HG03097 (cell line): ENCODE results near the gene RNGTT.

ENCODE experiments used
- ATAC-seq: cut with Tn5 transposase; IDR thresholded peaks from one replicate; pipeline ENCODE4 v1.9.1; 2021; ENCODE audit not compliant: unreplicated experiment, low FRiP score

Gene RNGTT

DNA sequence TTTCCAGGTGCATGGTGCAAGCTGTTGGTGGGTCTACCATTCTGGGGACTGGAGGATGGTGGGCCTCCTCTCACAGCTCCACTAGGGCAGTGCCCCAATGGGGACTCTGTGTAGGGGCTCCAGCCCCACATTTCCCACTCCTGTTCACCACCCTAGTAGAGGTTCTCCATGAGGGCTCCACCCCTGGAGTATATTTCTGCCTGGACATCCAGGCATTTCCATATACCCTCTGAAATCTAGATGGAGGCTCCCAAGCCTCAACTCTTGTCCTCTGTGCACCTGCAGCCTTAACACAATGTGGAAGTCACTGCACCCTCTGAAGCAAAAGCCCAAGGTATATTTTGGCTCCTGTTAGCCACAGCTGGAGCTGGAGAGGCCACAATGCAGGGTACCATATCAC, 393.5 kb downstream of the RNGTT start:
- no peak for ATAC-seq

DNA sequence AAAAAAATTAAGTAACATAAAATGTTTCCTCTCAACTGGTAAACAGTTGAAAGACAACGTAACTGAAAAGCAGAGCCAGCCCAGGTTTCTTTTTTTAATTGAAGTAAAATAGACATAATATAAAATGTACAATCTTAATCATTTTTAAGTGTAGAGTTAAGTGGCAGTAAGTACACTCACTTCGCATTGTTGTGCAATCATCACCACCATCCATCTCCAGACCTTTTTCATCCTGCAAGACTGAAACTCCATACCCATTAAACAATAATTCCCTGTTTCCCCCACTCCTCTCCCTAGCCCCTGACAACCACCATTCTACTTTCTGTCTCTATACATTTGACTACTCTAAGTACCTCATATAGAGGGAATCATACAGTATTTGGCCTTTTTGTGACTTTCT, 395.7 kb downstream of the RNGTT start:
- ATAC-seq: no peak

DNA sequence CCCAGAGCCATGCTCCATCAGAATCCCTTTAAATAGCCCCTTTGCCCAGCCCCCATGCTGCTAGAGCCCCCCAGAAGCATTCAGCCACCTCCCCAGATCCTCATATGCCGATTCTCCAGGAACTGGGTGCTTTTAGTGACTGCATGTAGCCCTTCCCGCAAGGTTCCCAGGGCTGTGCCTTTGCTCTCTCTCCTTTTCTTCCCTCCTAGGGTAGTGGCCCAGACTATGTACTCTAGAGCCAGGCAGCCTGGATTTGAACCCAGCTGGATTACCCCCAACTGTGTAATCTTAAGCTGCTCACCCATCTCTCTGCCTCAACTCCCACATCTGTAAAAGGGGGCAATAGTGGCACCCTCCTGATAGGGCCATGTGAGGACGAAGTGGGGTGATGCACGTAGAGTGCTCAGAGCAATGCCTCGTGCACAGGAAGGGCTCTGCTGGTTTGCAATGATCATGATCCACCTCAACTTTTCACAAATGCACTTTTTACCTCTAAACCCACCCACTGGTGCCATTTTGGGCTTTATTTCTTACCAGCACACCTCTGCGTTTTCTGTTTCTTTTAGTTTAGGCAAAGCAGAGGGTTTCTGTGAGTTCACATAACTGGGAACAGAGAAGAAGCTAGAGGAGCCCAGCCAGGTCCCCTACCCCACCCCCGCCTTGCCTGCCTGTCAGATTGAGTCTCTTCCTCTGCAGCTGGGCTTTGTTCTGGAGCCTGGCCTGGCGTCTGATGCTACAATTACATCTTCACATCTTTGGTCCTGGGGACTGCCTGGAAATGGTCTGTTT, 396.5 kb downstream of the RNGTT start:
- no peak for ATAC-seq

DNA sequence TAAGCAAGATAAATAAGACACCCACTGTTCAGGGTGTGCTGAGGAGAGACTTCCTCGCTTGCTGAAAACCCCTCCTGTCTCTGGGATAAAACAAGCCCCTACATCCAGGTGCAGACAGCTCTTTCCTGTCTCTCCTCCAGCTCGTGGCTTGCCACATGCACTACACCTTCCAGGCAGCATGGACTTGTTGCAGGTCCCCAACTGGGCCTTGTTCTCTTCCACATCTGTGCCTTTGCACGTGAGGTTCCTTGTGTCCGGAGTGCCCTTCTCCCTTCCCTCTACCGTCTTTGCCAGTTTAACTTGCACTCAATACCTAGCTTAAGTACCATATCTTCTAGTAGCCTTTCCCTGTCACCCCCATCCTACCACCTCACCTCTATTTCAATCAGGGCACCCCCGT, 397.6 kb downstream of the RNGTT start:
- ATAC-seq: no peak

DNA sequence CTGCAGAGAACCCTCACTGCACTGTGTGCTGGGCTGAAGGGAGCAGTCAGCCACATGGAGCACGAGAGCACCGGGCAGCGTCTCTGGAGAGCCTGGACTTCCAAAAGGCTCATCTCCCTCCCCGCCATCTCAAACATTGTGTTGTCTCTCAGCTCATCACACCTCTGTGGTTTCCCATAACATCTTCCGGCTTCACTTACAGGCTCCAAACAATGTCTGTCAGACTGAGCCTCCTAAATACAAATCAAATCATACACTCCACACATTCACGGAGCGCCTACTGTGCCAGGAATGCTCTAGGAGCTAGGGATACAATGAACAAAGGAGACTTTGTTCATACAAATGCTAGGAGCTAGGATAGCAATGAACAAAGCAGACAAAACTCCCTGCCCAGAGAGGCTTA, 398.0 kb downstream of the RNGTT start:
- ATAC-seq: no peak

DNA sequence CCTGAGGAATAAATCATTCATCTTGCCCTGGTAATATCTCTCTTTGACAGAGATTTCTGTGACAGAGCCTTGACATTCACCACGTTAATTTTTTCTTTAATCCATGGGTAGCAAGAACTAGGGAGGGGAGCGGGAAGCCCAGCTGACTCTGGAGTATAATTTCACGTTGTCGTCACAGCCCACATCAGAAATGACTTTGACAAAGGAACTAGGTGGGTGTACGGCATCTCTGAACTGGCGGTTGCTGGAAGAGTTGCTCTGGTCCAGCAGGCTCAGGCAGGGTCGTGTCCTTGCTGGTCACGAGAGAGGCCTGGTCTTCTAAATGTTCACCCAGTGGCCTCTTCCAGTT, 400.2 kb downstream of the RNGTT start:
- no peak for ATAC-seq

DNA sequence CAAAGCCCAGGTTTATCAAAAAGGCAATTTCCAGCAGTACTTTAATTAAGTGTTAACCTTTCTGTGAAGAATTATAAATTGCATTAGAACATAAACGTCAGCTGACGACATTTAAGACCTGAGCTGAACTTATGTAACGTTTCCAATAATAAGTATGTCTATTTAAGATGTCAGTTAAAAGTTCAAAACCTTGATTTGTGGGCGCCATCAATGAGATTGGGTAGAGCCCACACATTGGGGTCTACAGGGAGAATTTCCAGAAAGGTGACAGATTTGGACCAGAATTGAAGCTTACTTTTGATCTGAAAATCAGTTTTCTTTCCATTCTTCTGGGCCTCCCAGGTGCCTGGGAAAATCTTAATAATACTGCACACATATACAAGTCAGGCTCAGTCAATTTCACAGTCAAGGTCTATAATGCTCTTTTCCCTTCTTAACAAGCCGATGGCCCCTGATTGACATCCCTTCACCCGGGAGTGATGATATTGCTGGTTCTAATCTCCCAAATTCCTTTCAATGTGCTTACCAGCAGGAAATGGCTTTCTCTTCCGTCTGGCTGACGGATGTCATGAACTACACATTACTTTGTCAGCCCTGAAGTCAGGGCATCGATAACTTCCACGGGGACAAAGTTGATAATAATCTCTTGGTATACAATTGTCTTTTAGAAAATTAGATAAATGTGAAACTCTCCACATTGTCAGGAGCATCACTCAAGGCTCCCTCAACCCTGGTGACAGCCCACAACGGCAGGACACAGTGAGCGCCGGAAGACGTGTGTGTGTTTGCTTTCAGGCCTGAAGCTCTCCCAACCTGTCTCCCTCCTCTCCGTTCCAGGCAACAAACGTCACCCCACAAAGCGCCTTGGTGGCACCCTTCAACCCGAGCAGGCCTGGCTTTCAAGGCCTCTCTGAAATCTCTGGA, 400.8 kb downstream of the RNGTT start:
- no peak for ATAC-seq

DNA sequence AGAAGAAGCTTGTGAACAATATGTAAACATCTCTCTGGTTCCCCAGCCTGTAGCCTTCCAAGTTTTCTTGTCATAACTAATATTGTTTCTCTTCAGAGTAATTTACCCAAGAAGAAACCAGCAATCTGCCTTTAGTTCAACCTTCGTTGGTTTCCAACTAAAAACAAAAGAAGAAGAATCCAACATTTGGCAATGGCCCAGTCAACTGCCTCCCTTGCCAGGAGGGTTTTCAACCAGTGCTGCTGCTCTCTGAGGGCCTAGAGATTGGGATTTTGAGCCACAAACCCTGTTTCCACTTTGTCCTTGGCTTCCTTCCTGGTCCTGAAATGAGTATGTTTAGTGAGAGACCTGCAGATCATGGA, 401.5 kb downstream of the RNGTT start:
- ATAC-seq: no peak

DNA sequence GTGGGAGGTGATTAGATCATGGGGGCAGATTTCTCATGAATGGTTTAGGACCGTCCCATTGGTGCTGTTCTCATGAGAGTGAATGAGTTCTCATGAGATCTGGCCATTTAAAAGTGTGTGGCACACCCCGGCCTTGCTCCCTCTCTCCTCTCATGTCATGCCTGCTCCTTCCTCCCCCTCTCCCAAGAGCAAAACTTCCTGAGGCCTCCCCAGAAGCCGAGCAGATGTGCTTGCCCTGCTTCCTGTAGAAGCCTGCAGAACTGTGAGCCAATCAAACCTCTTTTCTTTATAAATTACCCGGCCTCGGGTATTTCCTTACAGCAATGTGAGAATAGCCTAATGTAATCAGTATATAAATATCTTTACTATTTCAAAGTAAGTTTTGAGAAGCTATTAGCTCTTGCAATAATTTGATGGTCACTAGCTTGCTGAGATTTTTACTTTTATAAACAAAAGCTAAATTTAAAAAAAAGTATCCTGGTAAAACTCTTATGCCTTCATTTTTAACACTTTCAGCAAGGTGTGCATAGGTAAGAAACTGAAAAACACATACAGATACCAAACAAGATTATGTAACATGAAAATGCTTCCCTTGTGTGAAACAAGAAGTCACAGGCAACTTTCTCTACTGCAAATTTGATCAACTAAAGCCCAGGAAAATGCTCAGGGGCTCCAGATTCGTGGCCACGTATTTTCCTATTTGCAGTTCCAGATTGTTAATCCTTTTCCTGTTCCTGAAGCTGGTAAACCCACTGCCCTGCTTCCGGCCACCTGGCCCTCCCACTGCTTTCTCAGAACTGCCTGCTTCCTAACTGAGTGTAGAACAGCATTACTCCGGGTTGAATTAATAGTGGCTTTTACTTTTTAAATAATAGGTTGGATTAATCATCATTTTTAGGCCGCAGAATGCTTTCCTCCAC, 402.1 kb downstream of the RNGTT start:
- ATAC-seq: no peak
